Measurements from ENCODE around the gene KCNQ5. TPM values are rescaled to one million over a fixed set of nuclear protein-coding genes. Genes with fewer than 3 reads are reported as not detected.

Gene KCNQ5
- total RNA-seq, 1 donor from 2014 or later, result 1.5 TPM

DNA sequence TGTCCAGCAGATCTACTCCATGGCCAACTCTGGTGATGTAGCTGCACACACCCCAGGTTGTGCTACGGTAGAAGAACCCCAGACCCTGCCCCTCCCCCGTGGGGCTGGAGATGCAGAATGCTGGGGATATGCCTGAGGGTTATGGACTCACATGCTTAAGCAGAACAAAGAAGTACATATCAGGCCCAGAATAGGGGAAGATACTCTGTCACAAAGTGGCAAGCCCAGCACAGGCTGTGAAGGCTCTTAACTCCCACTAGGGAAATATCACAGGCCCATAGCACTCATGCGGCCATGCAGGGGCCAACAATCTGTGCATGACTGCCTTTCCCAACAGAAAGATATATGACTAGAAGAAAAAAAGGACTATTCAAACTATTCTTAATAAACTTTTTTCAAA is 234.9 kb downstream of the KCNQ5 start:
- Mint-ChIP-seq H3K27ac (ENCODE audit: unreplicated experiment) (no peak overlapping the region), H3K9me3 (ENCODE audit: unreplicated experiment) (no peaks in the 10 kb centered on the region), H3K27me3 (ENCODE audit: unreplicated experiment) (no peaks in the 10 kb centered on the region), H3K36me3 (ENCODE audit: unreplicated experiment) (no peaks in the 10 kb centered on the region), H3K4me1 (ENCODE audit: low read depth, unreplicated experiment) (peaks cover 2% of the 10 kb centered on the region), H3K4me3 (ENCODE audit: unreplicated experiment) (no peak overlapping the region)
- TF ChIP-seq, protein P1, sequence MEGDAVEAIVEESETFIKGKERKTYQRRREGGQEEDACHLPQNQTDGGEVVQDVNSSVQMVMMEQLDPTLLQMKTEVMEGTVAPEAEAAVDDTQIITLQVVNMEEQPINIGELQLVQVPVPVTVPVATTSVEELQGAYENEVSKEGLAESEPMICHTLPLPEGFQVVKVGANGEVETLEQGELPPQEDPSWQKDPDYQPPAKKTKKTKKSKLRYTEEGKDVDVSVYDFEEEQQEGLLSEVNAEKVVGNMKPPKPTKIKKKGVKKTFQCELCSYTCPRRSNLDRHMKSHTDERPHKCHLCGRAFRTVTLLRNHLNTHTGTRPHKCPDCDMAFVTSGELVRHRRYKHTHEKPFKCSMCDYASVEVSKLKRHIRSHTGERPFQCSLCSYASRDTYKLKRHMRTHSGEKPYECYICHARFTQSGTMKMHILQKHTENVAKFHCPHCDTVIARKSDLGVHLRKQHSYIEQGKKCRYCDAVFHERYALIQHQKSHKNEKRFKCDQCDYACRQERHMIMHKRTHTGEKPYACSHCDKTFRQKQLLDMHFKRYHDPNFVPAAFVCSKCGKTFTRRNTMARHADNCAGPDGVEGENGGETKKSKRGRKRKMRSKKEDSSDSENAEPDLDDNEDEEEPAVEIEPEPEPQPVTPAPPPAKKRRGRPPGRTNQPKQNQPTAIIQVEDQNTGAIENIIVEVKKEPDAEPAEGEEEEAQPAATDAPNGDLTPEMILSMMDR (IDR thresholded peaks at IDR 0.05; ENCODE audit: partially characterized antibody, unreplicated experiment), result no peak
- DNase-seq, result no peak

DNA sequence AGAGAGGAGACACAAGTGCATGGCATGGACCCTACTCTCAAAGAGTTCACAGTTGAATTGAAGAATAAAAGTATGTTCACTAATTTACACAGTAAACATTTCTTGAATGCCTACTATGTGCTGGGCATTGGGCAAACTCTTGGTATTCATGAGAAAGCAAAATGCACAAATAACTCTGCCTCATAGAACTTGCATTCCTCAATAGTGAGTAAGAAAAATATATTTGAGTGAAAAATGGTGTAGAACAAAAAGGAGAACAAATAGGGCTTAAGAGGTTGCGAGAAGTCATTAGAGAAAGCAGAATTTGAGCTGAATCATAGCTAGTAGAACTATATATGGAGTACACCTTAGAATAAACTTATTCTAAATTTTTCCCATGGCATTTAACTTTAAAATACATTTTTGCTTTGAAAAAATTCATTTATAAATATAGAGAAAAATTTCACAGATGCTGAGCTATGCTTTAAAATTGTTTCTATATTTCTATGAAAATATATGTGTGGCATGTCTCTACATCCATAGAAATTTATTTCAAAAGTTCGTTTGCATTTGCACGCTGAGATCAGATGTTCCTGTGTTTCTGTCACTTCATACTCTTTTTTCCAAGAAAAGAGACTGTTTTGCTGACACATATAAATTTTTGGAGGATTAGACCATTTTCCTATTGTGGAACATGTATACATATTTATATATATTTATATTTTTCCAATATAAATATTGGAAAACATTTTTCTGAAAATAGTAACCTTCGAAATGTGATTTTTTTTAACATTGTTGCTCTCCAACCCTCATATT is 236.1 kb downstream of the KCNQ5 start:
- H3K27me3 Mint-ChIP-seq (ENCODE audit: unreplicated experiment), result no peaks in the 10 kb centered on the region
- no peak overlapping the region for H3K4me3 Mint-ChIP-seq (ENCODE audit: unreplicated experiment)
- H3K4me1 Mint-ChIP-seq (ENCODE audit: low read depth, unreplicated experiment), result peaks cover 2% of the 10 kb centered on the region
- no peaks in the 10 kb centered on the region for H3K9me3 Mint-ChIP-seq (ENCODE audit: unreplicated experiment)
- DNase-seq, result no peak
- TF ChIP-seq, protein P1 (IDR thresholded peaks at IDR 0.05; ENCODE audit: partially characterized antibody, unreplicated experiment), result no peak
- no peak overlapping the region for H3K27ac Mint-ChIP-seq (ENCODE audit: unreplicated experiment)
- H3K36me3 Mint-ChIP-seq (ENCODE audit: unreplicated experiment), result no peaks in the 10 kb centered on the region

DNA sequence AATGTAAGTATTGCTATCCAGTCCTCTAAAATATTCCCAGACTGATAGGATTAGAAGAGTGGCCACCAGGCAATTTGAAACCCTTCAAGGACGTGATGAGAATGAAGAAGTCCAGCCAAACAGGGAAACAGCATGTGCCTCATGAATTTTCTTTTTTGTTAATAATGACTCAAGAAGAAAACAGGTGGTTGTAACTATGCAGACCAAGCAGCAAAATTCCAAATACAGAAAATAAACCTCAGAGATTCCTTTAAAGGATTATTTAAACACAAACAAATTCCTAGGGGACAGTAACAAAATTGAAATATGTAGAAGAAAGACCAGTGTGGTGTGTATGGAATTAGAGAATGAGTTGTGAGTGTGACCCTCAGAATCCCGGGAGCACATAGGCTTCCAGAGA is 239.2 kb downstream of the KCNQ5 start:
- H3K36me3 Mint-ChIP-seq (ENCODE audit: unreplicated experiment), result no peaks in the 10 kb centered on the region
- peaks cover 2% of the 10 kb centered on the region for H3K4me1 Mint-ChIP-seq (ENCODE audit: low read depth, unreplicated experiment)
- H3K27me3 Mint-ChIP-seq (ENCODE audit: unreplicated experiment), result no peaks in the 10 kb centered on the region
- DNase-seq, result no peak
- H3K27ac Mint-ChIP-seq (ENCODE audit: unreplicated experiment), result no peak overlapping the region
- no peak overlapping the region for H3K4me3 Mint-ChIP-seq (ENCODE audit: unreplicated experiment)
- TF ChIP-seq, protein P1 (IDR thresholded peaks at IDR 0.05; ENCODE audit: partially characterized antibody, unreplicated experiment), result no peak
- H3K9me3 Mint-ChIP-seq (ENCODE audit: unreplicated experiment), result no peaks in the 10 kb centered on the region

DNA sequence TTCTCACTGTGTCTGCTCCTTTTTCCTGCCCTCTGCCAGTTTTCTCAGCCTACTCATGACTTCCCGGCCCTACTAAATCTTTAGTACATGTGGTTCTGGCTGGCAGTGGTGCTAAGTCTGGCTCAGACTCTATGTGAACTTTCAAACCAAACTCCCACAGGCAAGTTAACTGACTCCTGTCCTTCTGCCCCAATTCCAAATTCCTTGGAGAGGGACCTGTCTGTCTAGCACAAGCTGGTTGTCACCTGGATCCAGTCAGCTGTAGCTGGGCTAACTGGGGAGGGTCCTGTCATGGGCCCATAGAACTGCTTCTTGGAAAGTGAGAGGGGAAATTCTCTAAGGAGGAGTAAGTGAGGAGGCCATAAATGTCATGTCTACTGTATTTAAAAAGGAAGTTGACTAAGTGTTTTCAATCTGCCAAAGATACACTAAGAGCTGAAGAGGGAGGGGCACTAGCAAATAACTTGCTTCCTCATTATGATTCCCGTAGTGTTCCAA is 240.1 kb downstream of the KCNQ5 start:
- Mint-ChIP-seq H3K27me3 (ENCODE audit: unreplicated experiment) (no peaks in the 10 kb centered on the region), H3K9me3 (ENCODE audit: unreplicated experiment) (no peaks in the 10 kb centered on the region), H3K36me3 (ENCODE audit: unreplicated experiment) (no peaks in the 10 kb centered on the region), H3K27ac (ENCODE audit: unreplicated experiment) (no peak overlapping the region), H3K4me3 (ENCODE audit: unreplicated experiment) (no peak overlapping the region), H3K4me1 (ENCODE audit: low read depth, unreplicated experiment) (no peaks in the 10 kb centered on the region)
- TF ChIP-seq, protein P1 (IDR thresholded peaks at IDR 0.05; ENCODE audit: partially characterized antibody, unreplicated experiment), result no peak
- no peak for DNase-seq

DNA sequence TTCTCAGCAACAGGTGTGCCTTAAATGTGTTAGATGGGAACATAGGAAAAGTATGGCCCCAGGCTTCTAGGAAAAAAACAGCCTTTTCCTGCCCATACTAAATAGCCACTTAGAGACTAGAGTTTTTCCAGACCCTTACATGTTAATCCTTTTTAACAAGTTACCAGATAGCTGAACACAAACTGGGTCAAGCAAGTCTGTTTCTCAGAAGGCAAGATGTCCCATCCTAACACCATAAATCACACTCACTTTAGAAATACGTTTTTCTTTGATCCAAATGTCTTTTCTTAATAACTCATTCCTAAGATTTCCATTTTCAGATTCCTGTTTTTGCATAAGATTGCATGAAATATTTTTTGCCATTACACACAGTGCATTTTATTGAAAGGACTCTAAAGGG is 241.3 kb downstream of the KCNQ5 start:
- DNase-seq, result no peak
- no peaks in the 10 kb centered on the region for H3K27me3 Mint-ChIP-seq (ENCODE audit: unreplicated experiment)
- no peaks in the 10 kb centered on the region for H3K36me3 Mint-ChIP-seq (ENCODE audit: unreplicated experiment)
- TF ChIP-seq, protein P1 (IDR thresholded peaks at IDR 0.05; ENCODE audit: partially characterized antibody, unreplicated experiment), result no peak
- H3K4me3 Mint-ChIP-seq (ENCODE audit: unreplicated experiment), result no peak overlapping the region
- H3K9me3 Mint-ChIP-seq (ENCODE audit: unreplicated experiment), result no peaks in the 10 kb centered on the region
- H3K27ac Mint-ChIP-seq (ENCODE audit: unreplicated experiment), result no peak overlapping the region
- no peaks in the 10 kb centered on the region for H3K4me1 Mint-ChIP-seq (ENCODE audit: low read depth, unreplicated experiment)
